Glutamatergic neuron (in vitro differentiated cells): Measurements from ENCODE around the gene RBFA. TPM values are rescaled to one million over a fixed set of nuclear protein-coding genes. Genes with fewer than 3 reads are reported as not detected.
"Not testable (repeated sequence)": the region's sequence is repeated elsewhere in the genome, so short reads cannot be mapped to it uniquely, and the experiment has no call there.

Experiments
- DNase-seq: peaks from one replicate; pipeline ENCODE4 v3.0.0; 2022
- H3K27ac Mint-ChIP-seq: one replicate; pipeline ENCODE4 v1.8.0; 2020; ENCODE audit warnings: mild to moderate bottlenecking, mixed read lengths, inconsistent platforms; ENCODE audit not compliant: unreplicated experiment
- H3K27me3 Mint-ChIP-seq: one replicate; pipeline ENCODE4 v1.8.0; 2020; ENCODE audit warnings: mild to moderate bottlenecking, moderate library complexity, mixed read lengths, inconsistent platforms; ENCODE audit not compliant: unreplicated experiment
- H3K36me3 Mint-ChIP-seq: one replicate; pipeline ENCODE4 v1.8.0; 2020; ENCODE audit warnings: mild to moderate bottlenecking, mixed read lengths, inconsistent platforms; ENCODE audit not compliant: unreplicated experiment
- H3K4me1 Mint-ChIP-seq: one replicate; pipeline ENCODE4 v1.8.0; 2020; ENCODE audit warnings: mild to moderate bottlenecking, low read depth, mixed read lengths, inconsistent platforms; ENCODE audit not compliant: unreplicated experiment
- H3K4me3 Mint-ChIP-seq: one replicate; pipeline ENCODE4 v1.8.0; 2020; ENCODE audit warnings: mild to moderate bottlenecking, mixed read lengths, inconsistent platforms; ENCODE audit not compliant: unreplicated experiment
- H3K9me3 Mint-ChIP-seq: one replicate; pipeline ENCODE4 v1.8.0; 2020; ENCODE audit warnings: mild to moderate bottlenecking, moderate library complexity, mixed read lengths, inconsistent platforms; ENCODE audit not compliant: unreplicated experiment
- total RNA-seq: library from RNA; stranded (reverse); fragmentation: NEBNext Ultra II Directional; extraction: Animal tissue kit (Norgen Biotek cat#: 25700); gene quantifications from one replicate; pipeline ENCODE4 v1.2.1, GENCODE V29; 2021; ENCODE audit not compliant: unreplicated experiment
- TF ChIP-seq, protein P1 (sequence below): fragments of 200-600 bp; sonication (generic); IDR thresholded peaks from one replicate; pipeline ENCODE4 v1.5.0; 2021; ENCODE audit not compliant: partially characterized antibody, unreplicated experiment

The RBFA gene
- total RNA-seq, 1 donor from 2014 or later = 94.6 TPM

DNA sequence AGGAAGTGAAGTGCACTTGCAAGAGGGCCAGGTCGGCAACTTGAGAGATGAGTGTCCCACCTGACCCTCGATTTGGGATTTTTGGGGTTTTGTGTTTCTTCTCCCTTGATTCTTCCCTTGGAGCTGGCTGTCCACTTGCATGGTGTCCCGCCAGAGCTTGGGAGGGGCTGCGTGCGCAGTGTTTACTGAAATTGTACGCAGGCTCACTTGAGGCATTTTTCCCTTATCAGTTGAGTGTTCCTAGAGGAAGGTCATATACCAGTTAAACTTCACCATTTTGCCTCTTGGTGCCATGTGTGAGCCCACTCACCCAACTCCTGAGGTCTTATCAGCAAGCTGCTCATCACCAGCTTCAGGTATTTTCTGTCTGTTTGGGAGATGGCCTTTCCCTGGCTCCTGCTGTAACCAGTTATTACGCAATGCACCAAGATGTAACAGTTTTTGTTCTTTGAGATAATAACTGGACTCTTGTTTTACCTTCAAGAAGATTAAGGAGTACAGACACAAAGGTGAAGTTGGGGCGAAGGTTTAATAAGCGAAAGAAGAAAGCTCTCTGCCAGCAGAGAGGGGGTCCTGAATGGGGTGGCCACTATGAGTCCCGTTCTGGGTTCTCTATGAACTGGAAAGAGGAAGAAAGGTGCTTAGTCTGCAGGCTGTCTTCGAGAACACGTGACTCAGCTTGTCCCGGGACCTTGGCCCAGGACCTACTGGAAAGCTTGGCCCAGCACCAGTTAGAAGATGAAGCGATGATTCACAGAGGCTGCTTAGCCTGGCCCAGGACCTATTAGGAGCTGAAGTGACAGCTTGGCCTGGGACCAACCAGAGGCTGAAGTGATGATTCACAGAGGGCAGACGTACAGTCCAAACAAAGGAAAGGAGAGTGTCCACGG lies 24.3 kb upstream of the RBFA start:
- TF ChIP-seq, protein P1, sequence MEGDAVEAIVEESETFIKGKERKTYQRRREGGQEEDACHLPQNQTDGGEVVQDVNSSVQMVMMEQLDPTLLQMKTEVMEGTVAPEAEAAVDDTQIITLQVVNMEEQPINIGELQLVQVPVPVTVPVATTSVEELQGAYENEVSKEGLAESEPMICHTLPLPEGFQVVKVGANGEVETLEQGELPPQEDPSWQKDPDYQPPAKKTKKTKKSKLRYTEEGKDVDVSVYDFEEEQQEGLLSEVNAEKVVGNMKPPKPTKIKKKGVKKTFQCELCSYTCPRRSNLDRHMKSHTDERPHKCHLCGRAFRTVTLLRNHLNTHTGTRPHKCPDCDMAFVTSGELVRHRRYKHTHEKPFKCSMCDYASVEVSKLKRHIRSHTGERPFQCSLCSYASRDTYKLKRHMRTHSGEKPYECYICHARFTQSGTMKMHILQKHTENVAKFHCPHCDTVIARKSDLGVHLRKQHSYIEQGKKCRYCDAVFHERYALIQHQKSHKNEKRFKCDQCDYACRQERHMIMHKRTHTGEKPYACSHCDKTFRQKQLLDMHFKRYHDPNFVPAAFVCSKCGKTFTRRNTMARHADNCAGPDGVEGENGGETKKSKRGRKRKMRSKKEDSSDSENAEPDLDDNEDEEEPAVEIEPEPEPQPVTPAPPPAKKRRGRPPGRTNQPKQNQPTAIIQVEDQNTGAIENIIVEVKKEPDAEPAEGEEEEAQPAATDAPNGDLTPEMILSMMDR = no peak
- peaks cover 65% of the 10 kb centered on the region for H3K36me3 Mint-ChIP-seq
- H3K4me1 Mint-ChIP-seq = no peaks in the 10 kb centered on the region
- H3K9me3 Mint-ChIP-seq = peaks cover 16% of the 10 kb centered on the region
- no peak overlapping the region for H3K4me3 Mint-ChIP-seq
- no peak for DNase-seq
- peaks cover 6% of the 10 kb centered on the region for H3K27me3 Mint-ChIP-seq
- no peak overlapping the region for H3K27ac Mint-ChIP-seq

- Mint-ChIP-seq H3K4me3 (no peak overlapping the region), H3K4me1 (no peaks in the 10 kb centered on the region), H3K27me3 (peaks cover 6% of the 10 kb centered on the region), H3K36me3 (peaks cover 65% of the 10 kb centered on the region), H3K27ac (no peak overlapping the region), H3K9me3 (peaks cover 16% of the 10 kb centered on the region)
- TF ChIP-seq, protein P1 = no peak
- no peak for DNase-seq
These were observed 23.7 kb upstream of the RBFA start for GRCh38 chr18:80010551-80010906.

- not testable (repeated sequence) for H3K4me1 Mint-ChIP-seq, H3K27ac Mint-ChIP-seq, DNase-seq, H3K27me3 Mint-ChIP-seq, H3K4me3 Mint-ChIP-seq
- H3K36me3 Mint-ChIP-seq = peaks cover 61% of the 10 kb centered on the region
- peaks cover 16% of the 10 kb centered on the region for H3K9me3 Mint-ChIP-seq
These were observed 22.6 kb upstream of the RBFA start for GRCh38 chr18:80011496-80012137.

DNA sequence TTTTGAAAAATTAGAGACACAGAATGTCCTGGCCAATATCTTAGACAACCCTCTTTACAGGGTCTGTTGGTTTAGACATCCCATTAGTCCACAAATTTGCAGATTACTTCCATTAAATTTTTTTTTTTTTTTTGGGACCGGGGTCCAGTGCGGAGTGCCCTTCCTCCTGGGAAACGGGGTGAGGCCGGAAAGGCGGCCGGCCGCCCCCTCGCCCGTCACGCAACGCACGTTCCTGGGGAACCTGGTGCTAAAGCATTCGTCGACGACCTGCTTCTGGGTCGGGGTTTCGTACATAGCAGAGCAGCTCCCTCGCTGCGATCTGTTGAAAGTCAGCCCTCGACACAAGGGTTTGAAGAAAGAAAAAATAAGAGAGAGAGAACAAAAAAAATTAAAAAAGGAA lies 21.5 kb upstream of the RBFA start:
- Mint-ChIP-seq H3K4me1 (no peaks in the 10 kb centered on the region), H3K27ac (no peak overlapping the region), H3K9me3 (peaks cover 16% of the 10 kb centered on the region), H3K4me3 (no peak overlapping the region), H3K27me3 (peaks cover 3% of the 10 kb centered on the region), H3K36me3 (peaks cover 54% of the 10 kb centered on the region)
- no peak for DNase-seq
- TF ChIP-seq, protein P1 = no peak

DNA sequence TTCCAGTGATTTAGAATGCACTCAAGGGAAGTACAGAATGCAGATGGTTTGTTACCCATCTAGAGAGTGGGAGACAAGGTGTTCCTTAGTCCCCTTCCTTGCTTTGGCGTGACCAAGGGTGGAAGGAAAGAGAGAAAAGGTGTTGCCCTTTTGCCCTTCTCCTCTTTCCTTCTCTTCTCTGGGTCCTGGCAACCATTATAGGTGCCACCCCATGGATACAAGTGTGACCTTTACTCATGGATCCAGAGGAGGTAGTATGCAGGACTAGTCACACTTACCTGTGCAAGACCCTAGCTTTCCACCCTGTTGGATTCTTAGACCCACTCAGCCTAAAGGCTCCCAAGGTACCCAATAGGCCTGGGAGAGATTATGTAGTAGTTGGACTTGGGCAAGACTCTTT lies 11.6 kb upstream of the RBFA start:
- Mint-ChIP-seq H3K9me3 (peaks cover 18% of the 10 kb centered on the region), H3K4me3 (no peak overlapping the region), H3K4me1 (no peaks in the 10 kb centered on the region), H3K36me3 (peaks cover 56% of the 10 kb centered on the region), H3K27me3 (peaks cover 6% of the 10 kb centered on the region), H3K27ac (no peak overlapping the region)
- DNase-seq = no peak
- TF ChIP-seq, protein P1 = no peak
